ENCODE measurements around the gene TTLL8.

Gene TTLL8

DNA sequence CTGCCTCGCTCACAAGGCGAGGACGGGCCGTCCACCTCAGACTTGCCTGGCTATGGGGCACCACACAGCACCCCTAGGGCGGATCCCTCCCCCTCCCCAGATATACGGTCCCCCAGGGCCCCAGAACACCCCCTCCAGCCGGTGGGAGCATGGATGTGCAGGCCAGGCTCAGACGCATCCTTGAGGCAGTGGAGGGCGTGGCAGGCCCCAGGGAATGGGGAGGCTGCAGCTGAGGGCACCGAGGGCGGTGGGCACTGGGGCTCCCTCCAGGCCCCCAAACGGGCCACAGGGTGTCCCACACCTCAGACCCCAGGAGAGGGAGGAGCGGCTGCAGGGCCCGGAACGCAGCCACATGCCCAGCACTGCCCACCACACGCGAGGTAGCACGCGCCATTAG, 12.1 kb downstream of the TTLL8 start:
- TF ChIP-seq TAF1 (IDR thresholded peaks at IDR 0.05; ENCODE audit: borderline replicate concordance, insufficient read depth, low read length) (no peak), POLR2AphosphoS5 (IDR thresholded peaks at IDR 0.05; ENCODE audit: low read depth, low read length) (no peak), FOXP2 (optimal IDR thresholded peaks at IDR 0.05; ENCODE audit: borderline replicate concordance, extremely low read depth, extremely low read length, insufficient read depth) (no peak), SIN3A (IDR thresholded peaks at IDR 0.05; ENCODE audit: borderline replicate concordance, insufficient read depth, low read length) (no peak)
- TF ChIP-seq, protein P1, sequence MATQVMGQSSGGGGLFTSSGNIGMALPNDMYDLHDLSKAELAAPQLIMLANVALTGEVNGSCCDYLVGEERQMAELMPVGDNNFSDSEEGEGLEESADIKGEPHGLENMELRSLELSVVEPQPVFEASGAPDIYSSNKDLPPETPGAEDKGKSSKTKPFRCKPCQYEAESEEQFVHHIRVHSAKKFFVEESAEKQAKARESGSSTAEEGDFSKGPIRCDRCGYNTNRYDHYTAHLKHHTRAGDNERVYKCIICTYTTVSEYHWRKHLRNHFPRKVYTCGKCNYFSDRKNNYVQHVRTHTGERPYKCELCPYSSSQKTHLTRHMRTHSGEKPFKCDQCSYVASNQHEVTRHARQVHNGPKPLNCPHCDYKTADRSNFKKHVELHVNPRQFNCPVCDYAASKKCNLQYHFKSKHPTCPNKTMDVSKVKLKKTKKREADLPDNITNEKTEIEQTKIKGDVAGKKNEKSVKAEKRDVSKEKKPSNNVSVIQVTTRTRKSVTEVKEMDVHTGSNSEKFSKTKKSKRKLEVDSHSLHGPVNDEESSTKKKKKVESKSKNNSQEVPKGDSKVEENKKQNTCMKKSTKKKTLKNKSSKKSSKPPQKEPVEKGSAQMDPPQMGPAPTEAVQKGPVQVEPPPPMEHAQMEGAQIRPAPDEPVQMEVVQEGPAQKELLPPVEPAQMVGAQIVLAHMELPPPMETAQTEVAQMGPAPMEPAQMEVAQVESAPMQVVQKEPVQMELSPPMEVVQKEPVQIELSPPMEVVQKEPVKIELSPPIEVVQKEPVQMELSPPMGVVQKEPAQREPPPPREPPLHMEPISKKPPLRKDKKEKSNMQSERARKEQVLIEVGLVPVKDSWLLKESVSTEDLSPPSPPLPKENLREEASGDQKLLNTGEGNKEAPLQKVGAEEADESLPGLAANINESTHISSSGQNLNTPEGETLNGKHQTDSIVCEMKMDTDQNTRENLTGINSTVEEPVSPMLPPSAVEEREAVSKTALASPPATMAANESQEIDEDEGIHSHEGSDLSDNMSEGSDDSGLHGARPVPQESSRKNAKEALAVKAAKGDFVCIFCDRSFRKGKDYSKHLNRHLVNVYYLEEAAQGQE (IDR thresholded peaks at IDR 0.05; ENCODE audit: insufficient read depth in 1 of 2, low read depth in 2 of 2, low read length in 2 of 2) = no peak

DNA sequence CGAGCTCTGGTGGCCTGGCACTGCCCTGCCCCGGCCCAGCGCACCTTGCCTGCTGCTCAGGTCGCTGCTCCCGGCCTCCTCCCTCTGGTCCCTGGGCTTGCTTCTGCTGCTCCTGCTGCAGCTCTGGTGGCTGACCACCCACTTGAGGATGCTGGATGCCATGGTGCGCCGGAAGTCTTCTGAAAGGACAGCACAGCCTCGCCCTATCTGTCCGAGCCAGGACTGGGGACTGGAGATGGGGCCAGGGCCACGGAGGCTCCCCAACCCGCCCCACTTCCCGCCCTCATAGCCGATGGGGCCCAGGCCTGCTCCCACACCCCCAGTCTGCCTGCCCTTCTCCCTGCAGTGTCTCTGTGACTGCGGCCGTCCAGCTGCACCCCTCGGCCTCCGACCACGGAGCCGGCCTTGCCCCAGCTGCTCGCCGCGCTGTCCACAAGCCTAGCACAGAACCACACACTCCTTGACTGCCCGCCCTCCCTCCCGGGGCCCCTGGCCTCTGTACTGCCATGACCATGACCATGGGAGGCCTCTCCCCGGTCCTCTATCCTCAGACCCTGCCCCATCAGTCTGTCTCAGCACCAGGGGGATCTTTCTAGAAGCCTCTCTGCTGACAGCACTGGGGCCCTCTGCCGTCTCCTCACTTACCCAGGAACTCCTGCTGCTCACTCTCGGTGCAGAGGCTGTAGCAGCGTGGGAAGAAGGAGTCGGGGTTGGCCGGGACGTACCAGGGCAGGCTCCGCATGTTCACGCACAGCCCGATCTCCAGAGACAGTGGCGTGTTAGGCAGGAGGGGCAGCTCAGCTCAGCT, 12.7 kb downstream of the TTLL8 start:
- TF ChIP-seq, protein P1 (IDR thresholded peaks at IDR 0.05; ENCODE audit: insufficient read depth in 1 of 2, low read depth in 2 of 2, low read length in 2 of 2) = no peak
- TF ChIP-seq TAF1 (IDR thresholded peaks at IDR 0.05; ENCODE audit: borderline replicate concordance, insufficient read depth, low read length) (no peak), SIN3A (IDR thresholded peaks at IDR 0.05; ENCODE audit: borderline replicate concordance, insufficient read depth, low read length) (no peak), POLR2AphosphoS5 (IDR thresholded peaks at IDR 0.05; ENCODE audit: low read depth, low read length) (no peak), FOXP2 (optimal IDR thresholded peaks at IDR 0.05; ENCODE audit: borderline replicate concordance, extremely low read depth, extremely low read length, insufficient read depth) (no peak)

DNA sequence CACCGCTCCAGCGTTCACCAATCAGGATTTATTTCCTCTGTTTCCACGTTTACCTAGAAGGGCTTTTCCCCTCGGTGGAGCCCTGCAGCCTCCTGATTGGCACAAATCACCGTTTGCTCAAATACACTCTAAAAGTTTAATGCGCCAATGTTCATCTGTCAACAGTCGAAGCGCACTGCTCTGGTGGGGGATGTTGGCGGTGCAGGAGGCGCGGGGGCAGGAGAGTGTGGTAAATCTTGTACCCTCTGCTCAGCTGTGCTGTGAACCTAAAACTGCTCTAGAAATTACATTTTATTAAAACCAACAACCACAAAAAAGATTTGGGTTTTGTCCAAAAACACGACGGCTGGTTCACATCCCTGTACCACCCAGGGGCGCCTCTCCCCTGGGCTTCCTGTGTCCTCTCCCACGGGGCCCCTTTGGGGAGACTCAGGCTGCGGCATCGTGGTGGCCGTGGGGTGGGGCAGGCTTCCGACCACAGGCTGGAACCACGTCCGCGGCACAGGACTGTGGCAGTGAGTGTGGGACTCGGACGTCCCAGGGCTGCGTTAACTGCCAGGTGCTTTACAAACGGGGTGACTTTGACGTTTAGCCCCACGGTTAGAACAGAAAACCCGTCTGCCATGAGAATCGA, 13.5 kb downstream of the TTLL8 start:
- TF ChIP-seq FOXP2 (optimal IDR thresholded peaks at IDR 0.05; ENCODE audit: borderline replicate concordance, extremely low read depth, extremely low read length, insufficient read depth) (no peak), POLR2AphosphoS5 (IDR thresholded peaks at IDR 0.05; ENCODE audit: low read depth, low read length) (no peak), SIN3A (IDR thresholded peaks at IDR 0.05; ENCODE audit: borderline replicate concordance, insufficient read depth, low read length) (no peak), TAF1 (IDR thresholded peaks at IDR 0.05; ENCODE audit: borderline replicate concordance, insufficient read depth, low read length) (no peak)
- TF ChIP-seq, protein P1 (IDR thresholded peaks at IDR 0.05; ENCODE audit: insufficient read depth in 1 of 2, low read depth in 2 of 2, low read length in 2 of 2) = no peak

DNA sequence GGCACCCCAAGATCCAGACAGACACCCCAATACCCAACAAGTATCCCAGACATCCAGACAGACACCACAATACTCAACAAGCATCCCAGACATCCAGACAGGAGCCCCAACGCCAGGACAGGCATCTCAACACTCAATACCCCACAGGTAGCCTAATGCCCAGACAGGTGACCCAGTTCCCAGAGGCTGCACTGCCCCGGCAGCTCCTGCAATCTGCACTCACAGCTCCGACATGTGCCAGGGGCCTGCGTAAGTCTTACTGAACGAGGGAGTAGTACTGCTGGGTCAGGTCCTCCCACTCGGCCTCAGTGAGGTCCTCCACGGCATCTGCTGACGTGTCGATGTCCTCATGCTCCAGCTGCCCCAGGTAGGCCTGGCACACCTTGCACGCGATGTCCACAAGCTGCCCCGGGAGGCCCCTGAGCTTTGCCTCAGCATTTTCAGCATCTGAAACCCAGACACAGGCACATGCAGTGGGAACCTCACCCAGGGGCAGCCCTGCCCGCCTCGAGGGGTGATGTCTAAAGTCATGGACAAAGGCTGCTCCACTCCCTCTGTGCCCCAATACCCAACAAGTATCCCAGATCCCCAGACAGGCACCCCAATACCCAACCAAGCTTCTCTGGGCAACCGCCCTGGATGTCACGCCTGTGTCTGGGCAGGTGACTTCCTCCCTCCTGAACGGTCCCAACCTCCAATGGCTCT, 16.6 kb downstream of the TTLL8 start:
- TF ChIP-seq TAF1 (IDR thresholded peaks at IDR 0.05; ENCODE audit: borderline replicate concordance, insufficient read depth, low read length) = no peak
- TF ChIP-seq FOXP2 (optimal IDR thresholded peaks at IDR 0.05; ENCODE audit: borderline replicate concordance, extremely low read depth, extremely low read length, insufficient read depth) = no peak
- TF ChIP-seq, protein P1 (IDR thresholded peaks at IDR 0.05; ENCODE audit: insufficient read depth in 1 of 2, low read depth in 2 of 2, low read length in 2 of 2) = no peak
- TF ChIP-seq POLR2AphosphoS5 (IDR thresholded peaks at IDR 0.05; ENCODE audit: low read depth, low read length) = no peak
- TF ChIP-seq SIN3A (IDR thresholded peaks at IDR 0.05; ENCODE audit: borderline replicate concordance, insufficient read depth, low read length) = no peak

Data from PFSK-1 (cell line).